Measurements from ENCODE around the gene VOPP1.

VOPP1 gene

GRCh38 chr7:55571511-55572377 lies 558 bp downstream of the VOPP1 start:
- CTCF ChIA-PET: interaction anchor here (0.9 kb wide), 1 partner anchor 9 kb away, joined by 3 read pairs; no protein-coding TSS in a partner anchor
- no peaks in the 10 kb centered on the region for H3K27me3 Mint-ChIP-seq
- no peaks in the 10 kb centered on the region for H3K9me3 Mint-ChIP-seq
- peaks cover 15% of the 10 kb centered on the region for H3K36me3 Mint-ChIP-seq
- H3K4me3 Mint-ChIP-seq: peak overlapping the region; percentile 91
- peak overlapping the region; percentile 92 for H3K27ac Mint-ChIP-seq
- peak; percentile 75 for DNase-seq
- H3K4me1 Mint-ChIP-seq: peaks cover 79% of the 10 kb centered on the region

- Mint-ChIP-seq H3K27me3 (no peaks in the 10 kb centered on the region), H3K4me1 (peaks cover 82% of the 10 kb centered on the region), H3K9me3 (no peaks in the 10 kb centered on the region), H3K36me3 (peaks cover 18% of the 10 kb centered on the region), H3K27ac (peak overlapping the region; percentile 92), H3K4me3 (peak overlapping the region; percentile 91)
- CTCF ChIA-PET: no interaction called here
- no peak for DNase-seq
Observed at GRCh38 chr7:55570939-55571338, 1.4 kb downstream of the VOPP1 start.

GRCh38 chr7:55570218-55570873 lies 2.0 kb downstream of the VOPP1 start:
- H3K27ac Mint-ChIP-seq: peak overlapping the region; percentile 80
- H3K27me3 Mint-ChIP-seq: no peaks in the 10 kb centered on the region
- no peak for DNase-seq
- peaks cover 82% of the 10 kb centered on the region for H3K4me1 Mint-ChIP-seq
- H3K36me3 Mint-ChIP-seq: peaks cover 20% of the 10 kb centered on the region
- H3K9me3 Mint-ChIP-seq: no peaks in the 10 kb centered on the region
- H3K4me3 Mint-ChIP-seq: peak overlapping the region; percentile 91
- CTCF ChIA-PET: no interaction called here

GRCh38 chr7:55569797-55570196 lies 2.5 kb downstream of the VOPP1 start:
- Mint-ChIP-seq H3K9me3 (no peaks in the 10 kb centered on the region), H3K4me1 (peaks cover 82% of the 10 kb centered on the region), H3K4me3 (peak overlapping the region; percentile 91), H3K27ac (peak overlapping the region; percentile 80), H3K36me3 (peaks cover 21% of the 10 kb centered on the region), H3K27me3 (no peaks in the 10 kb centered on the region)
- CTCF ChIA-PET: no interaction called here
- no peak for DNase-seq

GRCh38 chr7:55569269-55569663 lies 3.0 kb downstream of the VOPP1 start:
- Mint-ChIP-seq H3K4me1 (peaks cover 81% of the 10 kb centered on the region), H3K4me3 (peak overlapping the region; percentile 91), H3K27me3 (no peaks in the 10 kb centered on the region), H3K9me3 (no peaks in the 10 kb centered on the region), H3K27ac (peak overlapping the region; percentile 80), H3K36me3 (peaks cover 21% of the 10 kb centered on the region)
- no peak for DNase-seq
- CTCF ChIA-PET: no interaction called here

- DNase-seq: no peak
- H3K4me3 Mint-ChIP-seq: no peak overlapping the region
- CTCF ChIA-PET: no interaction called here
- H3K36me3 Mint-ChIP-seq: peaks cover 21% of the 10 kb centered on the region
- H3K27me3 Mint-ChIP-seq: no peaks in the 10 kb centered on the region
- peak overlapping the region; percentile 16 for H3K27ac Mint-ChIP-seq
- H3K4me1 Mint-ChIP-seq: peaks cover 78% of the 10 kb centered on the region
- no peaks in the 10 kb centered on the region for H3K9me3 Mint-ChIP-seq
Observed at GRCh38 chr7:55568613-55569268, 3.6 kb downstream of the VOPP1 start.

GRCh38 chr7:55567571-55567970 lies 4.7 kb downstream of the VOPP1 start:
- H3K27ac Mint-ChIP-seq: no peak overlapping the region
- no peaks in the 10 kb centered on the region for H3K9me3 Mint-ChIP-seq
- peaks cover 67% of the 10 kb centered on the region for H3K4me1 Mint-ChIP-seq
- no peak overlapping the region for H3K4me3 Mint-ChIP-seq
- CTCF ChIA-PET: no interaction called here
- no peaks in the 10 kb centered on the region for H3K27me3 Mint-ChIP-seq
- no peak for DNase-seq
- peaks cover 21% of the 10 kb centered on the region for H3K36me3 Mint-ChIP-seq

GRCh38 chr7:55565681-55566080 lies 6.6 kb downstream of the VOPP1 start:
- CTCF ChIA-PET: interaction anchor here (0.7 kb wide), 1 partner anchor 22 kb away, joined by 3 read pairs; no protein-coding TSS in a partner anchor
- Mint-ChIP-seq H3K27me3 (no peaks in the 10 kb centered on the region), H3K4me3 (no peak overlapping the region), H3K9me3 (no peaks in the 10 kb centered on the region), H3K4me1 (peaks cover 75% of the 10 kb centered on the region), H3K36me3 (peaks cover 29% of the 10 kb centered on the region), H3K27ac (no peak overlapping the region)
- DNase-seq: no peak

- Mint-ChIP-seq H3K4me1 (peaks cover 69% of the 10 kb centered on the region), H3K27ac (no peak overlapping the region), H3K9me3 (no peaks in the 10 kb centered on the region), H3K27me3 (no peaks in the 10 kb centered on the region), H3K4me3 (no peak overlapping the region), H3K36me3 (peaks cover 27% of the 10 kb centered on the region)
- no peak for DNase-seq
- CTCF ChIA-PET: interaction anchor here (0.6 kb wide), 1 partner anchor 21 kb away, joined by 4 read pairs; no protein-coding TSS in a partner anchor
Observed at GRCh38 chr7:55563596-55564325, 8.5 kb downstream of the VOPP1 start.

GRCh38 chr7:55561690-55562089 lies 10.6 kb downstream of the VOPP1 start:
- peaks cover 17% of the 10 kb centered on the region for H3K36me3 Mint-ChIP-seq
- no peaks in the 10 kb centered on the region for H3K27me3 Mint-ChIP-seq
- CTCF ChIA-PET: no interaction called here
- H3K27ac Mint-ChIP-seq: no peak overlapping the region
- peaks cover 64% of the 10 kb centered on the region for H3K4me1 Mint-ChIP-seq
- no peak for DNase-seq
- no peak overlapping the region for H3K4me3 Mint-ChIP-seq
- no peaks in the 10 kb centered on the region for H3K9me3 Mint-ChIP-seq

- H3K36me3 Mint-ChIP-seq: peaks cover 23% of the 10 kb centered on the region
- H3K4me3 Mint-ChIP-seq: no peak overlapping the region
- CTCF ChIA-PET: interaction anchor here (1.5 kb wide), 1 partner anchor 22 kb away, joined by 3 read pairs; no protein-coding TSS in a partner anchor
- DNase-seq: no peak
- no peaks in the 10 kb centered on the region for H3K9me3 Mint-ChIP-seq
- no peak overlapping the region for H3K27ac Mint-ChIP-seq
- peaks cover 55% of the 10 kb centered on the region for H3K4me1 Mint-ChIP-seq
- H3K27me3 Mint-ChIP-seq: no peaks in the 10 kb centered on the region
Observed at GRCh38 chr7:55558962-55559920, 13.1 kb downstream of the VOPP1 start.

GRCh38 chr7:55557666-55558188 lies 14.6 kb downstream of the VOPP1 start:
- CTCF ChIA-PET: interaction anchor here (1.5 kb wide), 1 partner anchor 20 kb away, joined by 3 read pairs; no protein-coding TSS in a partner anchor
- Mint-ChIP-seq H3K4me3 (no peak overlapping the region), H3K9me3 (no peaks in the 10 kb centered on the region), H3K4me1 (peaks cover 63% of the 10 kb centered on the region), H3K36me3 (peaks cover 29% of the 10 kb centered on the region), H3K27me3 (no peaks in the 10 kb centered on the region), H3K27ac (no peak overlapping the region)
- no peak for DNase-seq

- DNase-seq: no peak
- no peaks in the 10 kb centered on the region for H3K9me3 Mint-ChIP-seq
- H3K27ac Mint-ChIP-seq: no peak overlapping the region
- peaks cover 62% of the 10 kb centered on the region for H3K4me1 Mint-ChIP-seq
- no peak overlapping the region for H3K4me3 Mint-ChIP-seq
- H3K27me3 Mint-ChIP-seq: no peaks in the 10 kb centered on the region
- H3K36me3 Mint-ChIP-seq: peaks cover 26% of the 10 kb centered on the region
- CTCF ChIA-PET: no interaction called here
Observed at GRCh38 chr7:55556492-55556891, 15.8 kb downstream of the VOPP1 start.

All from activated naive CD4-positive, alpha-beta T cell treated with anti-CD3 and anti-CD28 coated beads, Interleukin-2, amount 10 ng/mL, durations not matched to agents 7 days and 5 days (primary cell).